OCI-LY1 (cell line): ENCODE data around the gene CDH8.

Source experiments
- H2AFZ ChIP-seq: fragments of 200-600 bp; sonication (generic), shearing (Covaris generic); 2 replicates; pipeline ENCODE4 v1.6.0; 2014; ENCODE audit warnings: antibody characterized with exemption, mild to moderate bottlenecking, low read length
- H3F3A ChIP-seq: fragments of 200-600 bp; sonication (generic), shearing (Covaris generic); 2 replicates; pipeline ENCODE4 v1.6.0; 2014; ENCODE audit warnings: mild to moderate bottlenecking, antibody characterized with exemption, low read length, moderate library complexity; ENCODE audit not compliant: insufficient read depth
- H3K27ac ChIP-seq: fragments of 200-600 bp; sonication (generic); 2 replicates; pipeline ENCODE4 v1.5.1; 2014; ENCODE audit warnings: low read length, mixed run types, mild to moderate bottlenecking, low read depth; ENCODE audit not compliant: poor library complexity, severe bottlenecking
- H3K27me3 ChIP-seq: fragments of 200-600 bp; sonication (generic); 2 replicates; pipeline ENCODE4 v1.6.0; 2014; ENCODE audit warnings: antibody characterized with exemption, mild to moderate bottlenecking, low read length, moderate library complexity; ENCODE audit not compliant: insufficient read depth
- H3K36me3 ChIP-seq: fragments of 200-600 bp; sonication (generic); 2 replicates; pipeline ENCODE4 v1.6.1; 2014; ENCODE audit warnings: mild to moderate bottlenecking, antibody characterized with exemption, low read length, moderate library complexity, mixed read lengths; ENCODE audit not compliant: insufficient read depth
- H3K4me1 ChIP-seq: fragments of 200-600 bp; sonication (generic); 2 replicates; pipeline ENCODE4 v1.5.1; 2014; ENCODE audit warnings: mild to moderate bottlenecking, low read length, moderate library complexity; ENCODE audit not compliant: insufficient read depth, severe bottlenecking
- H3K4me2 ChIP-seq: fragments of 200-600 bp; sonication (generic), shearing (Covaris generic); 2 replicates; pipeline ENCODE4 v1.6.1; 2014; ENCODE audit warnings: low read length
- H3K4me3 ChIP-seq: fragments of 200-600 bp; sonication (generic); 2 replicates; pipeline ENCODE4 v1.5.1; 2014; ENCODE audit warnings: low read length, low read depth, mild to moderate bottlenecking, mixed read lengths; ENCODE audit not compliant: poor library complexity, severe bottlenecking
- H3K79me2 ChIP-seq: fragments of 200-600 bp; shearing (Covaris generic); 2 replicates; pipeline ENCODE4 v1.6.1; 2016; ENCODE audit warnings: mixed run types, low read length, mixed read lengths; ENCODE audit not compliant: insufficient read depth
- H3K9ac ChIP-seq: fragments of 200-600 bp; sonication (generic), shearing (Covaris generic); 2 replicates; pipeline ENCODE4 v1.6.1; 2014; ENCODE audit warnings: mild to moderate bottlenecking, low read length, mixed read lengths
- H3K9me2 ChIP-seq: fragments of 200-600 bp; sonication (generic), shearing (Covaris generic); 2 replicates; pipeline ENCODE4 v1.6.1; 2014; ENCODE audit warnings: low read depth, mild to moderate bottlenecking, low read length, mixed read lengths
- H3K9me3 ChIP-seq: fragments of 200-600 bp; shearing (Covaris generic); 2 replicates; pipeline ENCODE4 v1.6.1; 2014; ENCODE audit warnings: low read length, mixed read lengths
- H4K20me1 ChIP-seq: fragments of 200-600 bp; sonication (generic), shearing (Covaris generic); 2 replicates; pipeline ENCODE4 v1.6.0; 2016; ENCODE audit warnings: mild to moderate bottlenecking, low read length; ENCODE audit not compliant: insufficient read depth
- EZH2 ChIP-seq: fragments of 200-600 bp; sonication (generic), shearing (Covaris generic); IDR thresholded peaks from 2 replicates; pipeline ENCODE4 v1.8.0; 2017; ENCODE audit warnings: borderline replicate concordance, mixed run types, mild to moderate bottlenecking, antibody characterized with exemption, low read length, moderate library complexity, mixed read lengths
- TF ChIP-seq, protein P1 (sequence below): fragments of 200-600 bp; sonication (generic), shearing (Covaris generic); IDR thresholded peaks from 2 replicates; pipeline ENCODE4 v1.5.1; 2017; ENCODE audit warnings: mild to moderate bottlenecking, antibody characterized with exemption, low read length, moderate library complexity, mixed read lengths

Gene CDH8

DNA sequence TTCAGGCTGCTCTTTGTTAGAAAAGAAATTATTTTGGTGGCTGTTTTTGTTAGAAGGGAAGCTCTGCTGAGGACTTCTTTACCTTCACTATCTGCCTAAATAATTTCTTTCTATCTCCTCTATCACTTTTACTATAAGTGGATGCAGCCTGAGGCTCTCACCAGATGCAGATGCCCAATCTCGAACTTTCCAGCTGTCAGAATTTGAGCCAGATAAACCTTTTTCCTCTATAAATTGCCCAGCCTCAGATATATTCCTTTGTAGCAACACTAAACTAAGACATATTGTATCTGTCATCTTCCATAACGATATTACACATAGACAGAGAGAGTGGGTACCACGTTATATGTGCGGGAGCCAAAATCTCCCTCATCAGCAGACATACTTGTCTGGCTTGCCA, 15.7 kb upstream of the CDH8 start:
- Histone ChIP-seq H3K27ac (no peak overlapping the region), H4K20me1 (no peaks in the 10 kb centered on the region), H3K4me3 (no peak overlapping the region), H3K9me2 (no peaks in the 10 kb centered on the region), H3K9ac (no peak overlapping the region), H3K27me3 (no peaks in the 10 kb centered on the region), H3K9me3 (no peaks in the 10 kb centered on the region), H3K79me2 (no peaks in the 10 kb centered on the region), H2AFZ (no peak overlapping the region), H3K4me2 (no peak overlapping the region), H3F3A (no peaks in the 10 kb centered on the region), H3K36me3 (no peaks in the 10 kb centered on the region), H3K4me1 (no peaks in the 10 kb centered on the region)
- TF ChIP-seq EZH2: no peak

- H4K20me1 ChIP-seq: no peaks in the 10 kb centered on the region
- H3K4me2 ChIP-seq: no peak overlapping the region
- TF ChIP-seq, protein P1, sequence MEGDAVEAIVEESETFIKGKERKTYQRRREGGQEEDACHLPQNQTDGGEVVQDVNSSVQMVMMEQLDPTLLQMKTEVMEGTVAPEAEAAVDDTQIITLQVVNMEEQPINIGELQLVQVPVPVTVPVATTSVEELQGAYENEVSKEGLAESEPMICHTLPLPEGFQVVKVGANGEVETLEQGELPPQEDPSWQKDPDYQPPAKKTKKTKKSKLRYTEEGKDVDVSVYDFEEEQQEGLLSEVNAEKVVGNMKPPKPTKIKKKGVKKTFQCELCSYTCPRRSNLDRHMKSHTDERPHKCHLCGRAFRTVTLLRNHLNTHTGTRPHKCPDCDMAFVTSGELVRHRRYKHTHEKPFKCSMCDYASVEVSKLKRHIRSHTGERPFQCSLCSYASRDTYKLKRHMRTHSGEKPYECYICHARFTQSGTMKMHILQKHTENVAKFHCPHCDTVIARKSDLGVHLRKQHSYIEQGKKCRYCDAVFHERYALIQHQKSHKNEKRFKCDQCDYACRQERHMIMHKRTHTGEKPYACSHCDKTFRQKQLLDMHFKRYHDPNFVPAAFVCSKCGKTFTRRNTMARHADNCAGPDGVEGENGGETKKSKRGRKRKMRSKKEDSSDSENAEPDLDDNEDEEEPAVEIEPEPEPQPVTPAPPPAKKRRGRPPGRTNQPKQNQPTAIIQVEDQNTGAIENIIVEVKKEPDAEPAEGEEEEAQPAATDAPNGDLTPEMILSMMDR: no peak
- TF ChIP-seq EZH2: no peak
- no peak overlapping the region for H3K4me3 ChIP-seq
- no peaks in the 10 kb centered on the region for H3K27me3 ChIP-seq
- no peak overlapping the region for H3K9ac ChIP-seq
- H2AFZ ChIP-seq: no peak overlapping the region
- no peaks in the 10 kb centered on the region for H3K36me3 ChIP-seq
- H3F3A ChIP-seq: no peaks in the 10 kb centered on the region
- H3K79me2 ChIP-seq: no peaks in the 10 kb centered on the region
- no peaks in the 10 kb centered on the region for H3K4me1 ChIP-seq
- no peaks in the 10 kb centered on the region for H3K9me3 ChIP-seq
- H3K9me2 ChIP-seq: no peaks in the 10 kb centered on the region
- no peak overlapping the region for H3K27ac ChIP-seq
Observed at GRCh38 chr16:62050793-62051192, 14.6 kb upstream of the CDH8 start.

DNA sequence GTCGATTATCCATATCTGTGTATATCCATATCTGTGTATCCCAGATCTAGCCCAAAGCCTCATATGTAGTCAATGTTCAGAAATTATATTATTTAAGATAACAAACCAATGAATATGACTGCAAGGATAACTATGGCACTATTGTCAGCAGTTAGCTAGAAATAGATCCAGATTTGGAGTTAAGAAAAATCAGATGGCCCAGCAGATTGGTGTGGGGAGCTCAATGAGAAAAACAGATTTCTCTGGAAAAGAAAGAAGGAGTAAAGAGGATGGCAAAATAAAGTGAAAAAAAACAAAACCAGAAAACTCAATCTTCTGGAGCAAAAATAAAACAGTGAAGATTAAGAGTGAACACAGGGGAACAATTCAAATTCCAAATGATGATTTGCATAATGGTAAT, 10.6 kb upstream of the CDH8 start:
- no peak overlapping the region for H3K4me2 ChIP-seq
- no peak for TF ChIP-seq EZH2
- TF ChIP-seq, protein P1: no peak
- no peak overlapping the region for H3K27ac ChIP-seq
- H3K4me3 ChIP-seq: no peak overlapping the region
- no peaks in the 10 kb centered on the region for H3K9me2 ChIP-seq
- no peaks in the 10 kb centered on the region for H4K20me1 ChIP-seq
- H3K9ac ChIP-seq: no peak overlapping the region
- H3F3A ChIP-seq: no peaks in the 10 kb centered on the region
- no peaks in the 10 kb centered on the region for H3K9me3 ChIP-seq
- H3K27me3 ChIP-seq: no peaks in the 10 kb centered on the region
- no peaks in the 10 kb centered on the region for H3K36me3 ChIP-seq
- H3K4me1 ChIP-seq: no peaks in the 10 kb centered on the region
- H2AFZ ChIP-seq: no peak overlapping the region
- H3K79me2 ChIP-seq: no peaks in the 10 kb centered on the region

DNA sequence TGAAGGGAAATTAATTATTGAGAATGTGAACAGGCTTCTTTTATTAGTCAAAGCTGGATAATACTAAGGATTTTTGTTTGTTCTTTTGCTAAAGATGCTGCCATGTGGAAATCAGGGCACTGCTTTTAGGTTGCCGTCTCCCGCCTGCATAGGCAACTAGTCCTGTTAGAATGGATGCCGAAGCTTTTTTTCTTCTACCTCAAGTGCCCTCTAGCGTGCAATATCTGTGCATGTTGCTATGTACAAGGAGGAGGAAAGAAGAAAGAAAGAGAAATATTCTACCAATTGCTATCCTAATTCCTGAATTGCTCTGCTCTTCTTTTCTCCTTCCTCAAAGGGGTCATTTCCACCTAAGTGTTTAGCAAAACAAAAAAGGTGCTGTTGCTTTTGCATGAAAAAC, 5.2 kb upstream of the CDH8 start:
- H3F3A ChIP-seq: no peaks in the 10 kb centered on the region
- no peaks in the 10 kb centered on the region for H3K27me3 ChIP-seq
- no peaks in the 10 kb centered on the region for H3K4me1 ChIP-seq
- no peaks in the 10 kb centered on the region for H3K79me2 ChIP-seq
- H3K36me3 ChIP-seq: no peaks in the 10 kb centered on the region
- no peak overlapping the region for H3K27ac ChIP-seq
- no peak overlapping the region for H3K4me3 ChIP-seq
- H3K9me3 ChIP-seq: no peaks in the 10 kb centered on the region
- H2AFZ ChIP-seq: no peak overlapping the region
- H4K20me1 ChIP-seq: no peaks in the 10 kb centered on the region
- H3K9ac ChIP-seq: no peak overlapping the region
- TF ChIP-seq EZH2: no peak
- TF ChIP-seq, protein P1: peak; percentile 50
- no peaks in the 10 kb centered on the region for H3K9me2 ChIP-seq
- H3K4me2 ChIP-seq: no peak overlapping the region
